Measurements from ENCODE around the gene INPP5K.
"Not testable (repeated sequence)": the region's sequence is repeated elsewhere in the genome, so short reads cannot be mapped to it uniquely, and the experiment has no call there.

The INPP5K gene

DNA sequence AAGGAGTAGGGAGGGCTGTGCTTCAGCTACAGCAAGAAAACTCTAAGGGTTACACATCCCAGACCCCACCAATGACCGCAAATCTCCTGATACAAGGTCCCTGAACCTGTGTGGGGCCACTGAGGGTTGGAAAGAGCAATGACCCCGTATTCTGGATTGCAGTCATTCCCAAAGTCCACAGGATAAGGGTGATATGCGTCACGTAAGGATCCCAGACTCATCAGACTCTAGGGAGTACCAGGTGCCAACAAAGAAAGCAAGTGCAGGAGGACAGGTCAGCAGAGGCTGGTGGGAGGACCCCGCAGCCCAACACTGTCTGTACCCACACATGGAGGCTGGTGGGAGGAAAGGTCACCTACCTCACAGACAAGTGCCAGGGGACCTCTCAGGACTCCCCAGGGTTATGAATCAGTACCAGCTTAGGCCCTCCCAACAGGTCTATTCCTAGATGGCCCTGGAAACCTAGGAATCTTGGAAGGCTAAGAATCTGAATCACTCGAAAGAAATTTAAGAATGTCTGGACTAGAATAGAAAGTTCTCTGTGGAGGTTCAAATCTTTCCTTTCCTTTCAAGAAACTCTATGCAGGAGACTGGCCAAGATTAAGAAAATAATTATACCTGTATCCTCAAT lies 30.0 kb upstream of the INPP5K start:
- DNase-seq (ENCODE audit: low spot score) = no peak

GRCh38 chr17:1545618-1546017 lies 29.2 kb upstream of the INPP5K start:
- DNase-seq (ENCODE audit: low spot score) = no peak

DNA sequence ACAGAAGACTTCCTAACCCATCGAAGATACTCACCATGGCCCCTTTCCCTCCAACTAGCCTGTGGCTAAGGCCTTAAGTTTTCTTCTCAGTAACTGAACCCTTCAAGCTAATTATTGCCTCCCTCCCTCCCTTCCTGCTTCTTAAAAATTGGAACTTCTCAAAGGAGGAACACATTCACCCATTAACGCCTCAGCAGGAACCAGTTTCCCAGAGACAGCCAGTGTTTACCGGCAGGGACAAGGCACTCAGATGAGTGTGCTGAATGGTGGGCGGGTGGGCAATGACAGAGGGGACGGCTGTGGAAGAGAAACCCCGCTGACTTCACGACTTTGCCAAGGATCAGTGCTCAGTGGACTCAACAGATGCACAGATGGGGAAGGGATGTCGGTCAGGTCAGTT lies 25.9 kb upstream of the INPP5K start:
- no peak for DNase-seq (ENCODE audit: low spot score)

GRCh38 chr17:1541367-1541904 lies 25.0 kb upstream of the INPP5K start:
- no peak for DNase-seq (ENCODE audit: low spot score)

DNA sequence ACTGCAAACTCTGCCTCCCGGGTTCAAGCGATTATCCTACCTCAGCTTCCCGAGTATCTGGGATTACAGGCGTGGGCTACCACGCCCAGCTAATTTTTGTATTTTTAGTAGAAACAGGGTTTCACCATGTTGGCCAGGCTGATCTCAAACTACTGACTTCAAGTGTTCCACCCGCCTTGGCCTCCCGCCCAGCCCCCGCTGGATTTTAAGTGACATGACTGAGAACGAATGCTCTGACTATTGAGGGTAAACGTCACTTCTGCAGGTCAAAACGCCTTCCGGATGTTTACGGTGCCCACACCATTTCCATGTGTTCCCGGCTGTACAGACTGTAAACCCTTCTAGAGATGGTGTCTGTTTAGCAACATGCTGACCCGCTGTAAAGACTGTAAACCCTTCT lies 23.4 kb upstream of the INPP5K start:
- no peak for DNase-seq (ENCODE audit: low spot score)

DNA sequence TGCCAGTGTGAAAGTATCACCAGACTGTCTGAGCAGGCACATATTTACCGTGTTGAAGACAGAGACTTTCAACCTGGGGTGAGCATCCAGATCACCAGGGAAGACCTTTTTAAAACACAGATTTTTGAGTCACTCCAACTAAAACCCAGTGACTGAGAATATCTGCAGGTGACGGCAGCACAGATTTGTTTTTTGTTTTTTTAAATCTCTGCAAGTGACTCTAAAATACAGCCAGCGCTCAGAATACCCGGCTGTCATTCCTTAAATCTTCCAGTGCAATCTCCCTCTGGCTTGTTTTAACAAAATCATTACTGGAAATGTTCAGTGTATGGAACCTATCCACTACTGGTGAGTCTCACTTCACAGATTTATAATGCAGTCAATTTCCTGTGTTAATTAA lies 19.3 kb upstream of the INPP5K start:
- no peak for DNase-seq (ENCODE audit: low spot score)

GRCh38 chr17:1533661-1534325 lies 17.4 kb upstream of the INPP5K start:
- no peak for DNase-seq (ENCODE audit: low spot score)

- no peak for DNase-seq (ENCODE audit: low spot score)
Observed at GRCh38 chr17:1532836-1533602, 16.6 kb upstream of the INPP5K start.

DNA sequence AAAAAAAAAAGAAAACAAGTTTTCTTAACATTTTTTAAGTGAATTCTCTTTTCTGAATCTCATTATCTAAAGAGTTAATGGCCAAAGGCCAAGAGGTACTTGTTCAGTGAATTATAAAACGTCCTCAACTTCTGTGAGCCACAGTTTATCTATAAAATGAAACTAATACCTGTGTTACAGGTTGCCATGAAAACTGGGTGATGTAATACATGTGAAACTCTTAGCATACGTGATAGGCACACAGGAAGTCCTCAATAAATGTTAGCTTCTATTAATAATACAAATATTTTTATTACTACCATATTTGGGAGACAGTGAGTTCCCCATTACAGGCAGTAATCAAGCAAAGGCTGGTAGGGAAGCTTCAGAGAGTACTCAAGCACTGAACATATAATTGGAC lies 13.5 kb upstream of the INPP5K start:
- no peak for DNase-seq (ENCODE audit: low spot score)

- DNase-seq (ENCODE audit: low spot score) = not testable (repeated sequence)
Observed at GRCh38 chr17:1526876-1527275, 10.5 kb upstream of the INPP5K start.

DNA sequence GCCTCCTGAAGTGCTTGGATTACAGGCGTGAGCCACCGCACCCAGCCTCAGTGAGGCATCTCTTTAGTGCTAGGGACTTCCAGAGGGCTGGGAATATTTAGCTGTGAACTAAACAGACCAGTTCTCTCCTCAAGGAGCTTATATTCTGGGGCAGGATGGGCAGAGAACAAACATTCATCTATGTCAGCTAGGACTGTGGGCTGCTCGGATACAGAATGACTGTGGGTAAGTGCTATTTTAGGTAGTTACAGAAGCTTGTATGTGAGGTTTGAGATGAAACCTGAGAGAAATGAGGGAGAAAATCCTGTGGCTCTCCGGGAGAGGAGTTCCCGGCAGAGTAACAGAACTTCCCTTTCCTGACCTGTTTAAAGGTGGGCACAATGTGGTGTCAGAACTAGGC lies 6.2 kb upstream of the INPP5K start:
- DNase-seq (ENCODE audit: low spot score) = no peak

DNA sequence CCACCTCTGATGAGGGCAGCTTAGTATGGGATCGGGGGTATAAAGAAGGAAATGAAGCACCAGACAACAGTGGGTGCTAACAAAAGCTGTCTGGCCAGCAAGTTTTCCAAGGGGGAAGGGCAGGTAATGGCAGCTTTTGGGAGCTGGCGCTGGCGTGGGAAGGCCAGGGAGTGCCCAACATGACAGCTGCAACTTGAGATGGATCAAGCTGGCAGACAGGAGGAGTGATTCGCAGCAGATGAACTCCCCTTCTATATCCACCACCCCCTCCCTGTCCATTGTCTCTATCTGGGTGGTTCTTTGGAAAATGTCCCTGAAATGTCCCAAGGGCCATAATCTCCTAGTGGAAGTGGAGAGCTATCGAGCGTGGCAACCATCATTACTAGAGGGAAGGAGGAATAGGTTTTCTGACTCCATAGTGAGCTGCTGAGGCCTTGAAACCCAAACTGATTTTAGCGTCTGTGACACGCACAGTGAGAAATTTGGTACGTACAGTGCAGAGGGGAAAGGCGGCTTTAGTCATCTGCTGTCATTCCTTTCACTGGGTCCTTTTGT lies 4.8 kb upstream of the INPP5K start:
- no peak for DNase-seq (ENCODE audit: low spot score)

- no peak for DNase-seq (ENCODE audit: low spot score)
Observed at GRCh38 chr17:1519678-1520077, 3.3 kb upstream of the INPP5K start.

GRCh38 chr17:1518410-1518809 lies 2.0 kb upstream of the INPP5K start:
- DNase-seq (ENCODE audit: low spot score) = no peak

GRCh38 chr17:1515640-1516387 lies 598 bp downstream of the INPP5K start:
- DNase-seq (ENCODE audit: low spot score) = peak; percentile 74

DNA sequence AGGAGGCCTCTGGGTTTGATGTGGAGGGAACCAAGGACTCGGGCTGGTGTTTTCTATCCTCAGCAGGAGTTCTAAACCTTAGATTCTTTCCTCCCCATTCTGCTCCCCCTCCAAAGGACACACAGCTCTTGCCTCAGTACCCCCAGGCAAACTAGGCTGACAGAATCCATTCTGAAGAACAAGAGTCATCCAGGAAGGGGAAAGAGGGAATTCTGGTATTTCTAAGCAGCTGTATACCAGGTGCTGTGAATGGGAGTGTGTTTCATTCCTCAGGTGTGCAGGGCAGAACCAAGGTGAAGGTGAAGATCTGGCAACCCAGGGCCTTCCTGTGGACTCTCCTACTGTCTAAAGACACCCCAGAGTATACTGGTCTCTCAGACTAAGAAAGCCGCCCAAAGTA lies 4.1 kb downstream of the INPP5K start:
- DNase-seq (ENCODE audit: low spot score) = no peak

DNA sequence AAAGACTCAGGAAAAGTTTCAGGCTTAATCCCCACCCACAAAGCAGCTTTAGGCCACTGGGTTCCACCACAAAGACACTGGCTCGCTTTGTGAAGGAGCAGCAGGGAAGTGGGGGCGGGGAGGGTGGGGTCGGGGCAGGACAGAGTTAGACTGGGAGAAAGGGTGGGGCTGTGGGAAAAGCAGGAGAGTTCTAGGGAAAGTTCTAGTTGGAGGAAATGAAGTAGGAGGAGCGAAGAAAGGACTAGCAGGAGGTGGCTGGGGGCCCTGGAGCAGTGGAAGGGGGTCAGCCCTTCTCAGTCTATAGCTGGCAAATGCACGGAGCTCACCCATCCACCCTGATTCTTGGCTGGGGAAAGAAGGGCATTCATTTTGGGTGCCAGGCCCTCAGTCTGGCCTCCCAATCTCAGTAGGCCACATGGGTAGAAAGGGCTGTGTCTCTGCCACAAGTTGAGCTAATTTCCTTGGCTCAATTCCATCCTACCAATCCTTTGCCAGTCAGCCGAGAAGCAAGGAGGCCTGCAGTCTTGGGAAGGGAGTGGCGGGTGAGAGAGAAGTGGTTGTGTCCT lies 4.6 kb downstream of the INPP5K start:
- DNase-seq (ENCODE audit: low spot score) = peak; percentile 62

GRCh38 chr17:1511290-1511689 lies 5.1 kb downstream of the INPP5K start:
- DNase-seq (ENCODE audit: low spot score) = no peak

GRCh38 chr17:1509290-1509881 lies 7.0 kb downstream of the INPP5K start:
- DNase-seq (ENCODE audit: low spot score) = no peak

DNA sequence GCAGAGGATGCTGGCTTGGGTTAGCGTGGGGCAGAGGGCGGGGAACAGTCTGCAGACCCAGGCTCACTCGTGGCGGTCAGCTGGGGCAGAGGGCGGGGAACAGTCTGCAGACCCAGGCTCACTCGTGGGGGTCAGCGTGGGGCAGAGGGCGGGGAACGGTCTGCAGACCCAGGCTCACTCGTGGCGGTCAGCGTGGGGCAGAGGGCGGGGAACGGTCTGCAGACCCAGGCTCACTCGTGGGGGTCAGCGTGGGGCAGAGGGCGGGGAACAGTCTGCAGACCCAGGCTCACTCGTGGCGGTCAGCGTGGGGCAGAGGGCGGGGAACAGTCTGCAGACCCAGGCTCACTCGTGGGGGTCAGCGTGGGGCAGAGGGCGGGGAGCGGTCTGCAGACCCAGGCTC lies 7.7 kb downstream of the INPP5K start:
- DNase-seq (ENCODE audit: low spot score) = not testable (repeated sequence)

GRCh38 chr17:1506649-1507267 lies 9.7 kb downstream of the INPP5K start:
- DNase-seq (ENCODE audit: low spot score) = no peak
